ENCODE results near the gene OR8S1. TPM values are rescaled to one million over a fixed set of nuclear protein-coding genes. Genes with fewer than 3 reads are reported as not detected.

The OR8S1 gene
- total RNA-seq, 1 experiment from 2014 or later, result not detected

- DNase-seq (ENCODE audit: low read depth, low spot score) (no peak), ATAC-seq (no peak)
- intact Hi-C loops (cut with micrococcal nuclease; ENCODE audit: unreplicated experiment) (no loop called here), in situ Hi-C loops (cut with HindIII; ENCODE audit: low pct_unique_long_range_greater_than_20kb, low sequenced_read_pairs) (no loop called here)
- CTCF ChIA-PET, result no interaction called here
- POLR2A ChIA-PET, result no interaction called here
- TF ChIP-seq TCF7L2 (IDR thresholded peaks at IDR 0.05; ENCODE audit: low read depth, low read length), result no peak
- TF ChIP-seq REST (IDR thresholded peaks at IDR 0.05; ENCODE audit: insufficient read depth in 1 of 2, low read depth in 2 of 2, low read length in 1 of 2), result no peak
- no peak for TF ChIP-seq SIN3A (IDR thresholded peaks at IDR 0.05; ENCODE audit: borderline replicate concordance, insufficient read depth, low read depth, low read length)
- no peak for TF ChIP-seq CTCF (IDR thresholded peaks at IDR 0.05)
- no peak for TF ChIP-seq POLR2AphosphoS5 (IDR thresholded peaks at IDR 0.05; ENCODE audit: low read depth, low read length)
- no TSS peak for BruUV-seq (replicated peaks)
- Histone ChIP-seq H3K4me3 (ENCODE audit: low read depth in 2 of 2, low read length in 2 of 2) (no peak overlapping the region), H3K4me1 (ENCODE audit: control insufficient read depth, insufficient read depth, low read length) (no peaks in the 10 kb centered on the region), H3K27me3 (ENCODE audit: control insufficient read depth, insufficient read depth, low read length) (peaks cover 9% of the 10 kb centered on the region; the same call in 1 of the 2 replicates), H3K27ac (ENCODE audit: low read length) (no peak overlapping the region), H3K9me3 (ENCODE audit: control insufficient read depth, insufficient read depth, low read depth, low read length) (no peaks in the 10 kb centered on the region), H3K36me3 (ENCODE audit: control insufficient read depth, insufficient read depth, low read length) (no peaks in the 10 kb centered on the region)
Measured at GRCh38 chr12:48567731-48568130, 42.3 kb downstream of the OR8S1 start.

GRCh38 chr12:48569946-48570345, 44.5 kb downstream of the OR8S1 start, which contains the start of gene LALBA:
Gene LALBA, minus strand, starts transcription at chr12:48570046. Its CDS starts 26 bp downstream, at chr12:48570020.
- in situ Hi-C loops (cut with HindIII; ENCODE audit: low pct_unique_long_range_greater_than_20kb, low sequenced_read_pairs), result no loop called here
- CTCF ChIA-PET, result no interaction called here

More at GRCh38 chr12:48569946-48570345, 44.5 kb downstream of the OR8S1 start, which contains the start of gene LALBA:
- ATAC-seq (no peak), DNase-seq (ENCODE audit: low read depth, low spot score) (no peak)
- POLR2A ChIA-PET, result no interaction called here
- intact Hi-C loops (cut with micrococcal nuclease; ENCODE audit: unreplicated experiment), result no loop called here
- Histone ChIP-seq H3K9me3 (ENCODE audit: control insufficient read depth, insufficient read depth, low read depth, low read length) (no peaks in the 10 kb centered on the region), H3K36me3 (ENCODE audit: control insufficient read depth, insufficient read depth, low read length) (no peaks in the 10 kb centered on the region), H3K4me1 (ENCODE audit: control insufficient read depth, insufficient read depth, low read length) (no peaks in the 10 kb centered on the region), H3K4me3 (ENCODE audit: low read depth in 2 of 2, low read length in 2 of 2) (no peak within 1 kb of the TSS), H3K27me3 (ENCODE audit: control insufficient read depth, insufficient read depth, low read length) (0 out of 2 replicates have a peak, but pooled peaks cover 5% of the 10 kb centered on the region), H3K27ac (ENCODE audit: low read length) (no peak within 1 kb of the TSS)
- BruUV-seq (replicated peaks), result no TSS peak
- no peak for TF ChIP-seq POLR2AphosphoS5 (IDR thresholded peaks at IDR 0.05; ENCODE audit: low read depth, low read length)
- no peak for TF ChIP-seq TCF7L2 (IDR thresholded peaks at IDR 0.05; ENCODE audit: low read depth, low read length)
- no peak for TF ChIP-seq CTCF (IDR thresholded peaks at IDR 0.05)
- TF ChIP-seq REST (IDR thresholded peaks at IDR 0.05; ENCODE audit: insufficient read depth in 1 of 2, low read depth in 2 of 2, low read length in 1 of 2), result no peak
- TF ChIP-seq SIN3A (IDR thresholded peaks at IDR 0.05; ENCODE audit: borderline replicate concordance, insufficient read depth, low read depth, low read length), result no peak
